CD14-positive monocyte (primary cell): ENCODE measurements around the gene FNDC1. TPM values are rescaled to one million over a fixed set of nuclear protein-coding genes. Genes with fewer than 3 reads are reported as not detected.

ENCODE experiments used
- DNase-seq, 3 donors: peaks; one replicate each; pipeline ENCODE4 v3.0.0-alpha.2; 2011 to 2022
- H2AFZ ChIP-seq: 2 replicates; pipeline ENCODE4 v1.6.0; 2012; ENCODE audit warnings: mild to moderate bottlenecking, low read depth, low read length, inconsistent platforms; ENCODE audit not compliant: insufficient read depth, poor library complexity, severe bottlenecking
- H3K27ac ChIP-seq, 2 donors: 1 replicate in 1 of 2; 2 replicates in 1 of 2; pipeline ENCODE4 v1.5.1; 2012 to 2013; ENCODE audit warnings: low read length in 2 of 2, control low read depth in 1 of 2, inconsistent platforms in 1 of 2, low read depth in 1 of 2, mild to moderate bottlenecking in 1 of 2
- H3K27me3 ChIP-seq, 2 donors: one replicate each; pipeline versions ENCODE4 v1.6.0 to v1.6.1; 2011 to 2013; ENCODE audit warnings: low read length in 2 of 2; ENCODE audit not compliant: control insufficient read depth in 2 of 2, insufficient read depth in 2 of 2
- H3K36me3 ChIP-seq, 2 donors: replicated peaks in 1 of 2; 1 replicate in 1 of 2; 2 replicates in 1 of 2; pipeline versions ENCODE4 v1.5.1 to v1.6.1; 2012 to 2013; ENCODE audit warnings: low read length in 2 of 2, control low read depth in 1 of 2, inconsistent platforms in 1 of 2, mild to moderate bottlenecking in 1 of 2; ENCODE audit not compliant: insufficient read depth in 2 of 2, control insufficient read depth in 1 of 2
- H3K4me1 ChIP-seq, 2 donors: 1 replicate in 1 of 2; 2 replicates in 1 of 2; pipeline versions ENCODE4 v1.5.1 to v1.6.1; 2012 to 2013; ENCODE audit warnings: low read length in 2 of 2, control low read depth in 1 of 2, inconsistent platforms in 1 of 2, mild to moderate bottlenecking in 1 of 2, moderate library complexity in 1 of 2; ENCODE audit not compliant: insufficient read depth in 2 of 2, control insufficient read depth in 1 of 2
- H3K4me2 ChIP-seq: replicated peaks from 2 replicates; pipeline ENCODE3; 2012; ENCODE audit warnings: low read length, moderate library complexity, mild to moderate bottlenecking; ENCODE audit not compliant: poor library complexity, severe bottlenecking; ENCODE audit errors: extremely low read depth
- H3K4me3 ChIP-seq, 3 experiments: fragments of 200-600 bp in 1 of 3; sonication (generic) in 1 of 3; replicated peaks in 1 of 3; 1 replicate in 2 of 3; 2 replicates in 1 of 3; pipeline ENCODE4 v1.5.1; 2011 to 2013; ENCODE audit warnings: low read length in 3 of 3, mild to moderate bottlenecking in 3 of 3, control low read depth in 2 of 3, low read depth in 2 of 3, inconsistent platforms in 1 of 3, moderate library complexity in 1 of 3
- H3K79me2 ChIP-seq: 2 replicates; pipeline ENCODE4 v1.6.0; 2012; ENCODE audit warnings: mild to moderate bottlenecking, control low read depth, inconsistent platforms, low read length, moderate library complexity; ENCODE audit not compliant: insufficient read depth
- H3K9ac ChIP-seq: 2 replicates; pipeline ENCODE4 v1.6.0; 2017; ENCODE audit warnings: low read length, mild to moderate bottlenecking; ENCODE audit not compliant: insufficient read depth, poor library complexity, severe bottlenecking
- H3K9me3 ChIP-seq, 2 donors: replicated peaks in 1 of 2; 1 replicate in 1 of 2; 2 replicates in 1 of 2; pipeline versions ENCODE4 v1.5.1 to v1.6.1; 2012 to 2013; ENCODE audit warnings: low read length in 2 of 2, control low read depth in 1 of 2; ENCODE audit not compliant: control insufficient read depth in 1 of 2, insufficient read depth in 1 of 2
- H4K20me1 ChIP-seq: 2 replicates; pipeline ENCODE4 v1.6.0; 2012; ENCODE audit warnings: mild to moderate bottlenecking, low read length, control low read depth, moderate library complexity; ENCODE audit not compliant: insufficient read depth
- H3K27ac Mint-ChIP-seq, 7 donors: one replicate each; pipeline ENCODE4 v1.8.0; 2020; ENCODE audit warnings: mild to moderate bottlenecking in 7 of 7, mixed read lengths in 7 of 7, moderate library complexity in 6 of 7, inconsistent platforms in 2 of 7
- H3K27me3 Mint-ChIP-seq, 3 donors: one replicate each; pipeline ENCODE4 v1.8.0; 2021 to 2022; ENCODE audit warnings: low read depth in 3 of 3, mild to moderate bottlenecking in 3 of 3, mixed read lengths in 3 of 3, moderate library complexity in 3 of 3, inconsistent platforms in 1 of 3
- H3K36me3 Mint-ChIP-seq, 2 donors: one replicate each; pipeline ENCODE4 v1.8.0; 2020; ENCODE audit warnings: mixed read lengths in 2 of 2, inconsistent platforms in 1 of 2, mild to moderate bottlenecking in 1 of 2
- H3K4me1 Mint-ChIP-seq: one replicate; pipeline ENCODE4 v1.8.0; 2020; ENCODE audit warnings: mild to moderate bottlenecking, mixed read lengths
- H3K4me3 Mint-ChIP-seq, 2 donors: one replicate each; pipeline ENCODE4 v1.8.0; 2020; ENCODE audit warnings: mild to moderate bottlenecking in 2 of 2, mixed read lengths in 2 of 2, moderate library complexity in 1 of 2
- H3K9me3 Mint-ChIP-seq, 7 donors: one replicate each; pipeline ENCODE4 v1.8.0; 2020 to 2022; ENCODE audit warnings: mixed read lengths in 7 of 7, mild to moderate bottlenecking in 6 of 7, moderate library complexity in 6 of 7, inconsistent platforms in 2 of 7
- CTCF ChIP-seq: fragments of 200-600 bp; IDR thresholded peaks from one replicate; pipeline ENCODE4 v1.8.0; 2022; ENCODE audit warnings: antibody characterized with exemption, mild to moderate bottlenecking
- whole genome bisulfite sequencing: methylation state at CpG from one replicate; pipeline ENCODE4 v1.1.5; 2013; ENCODE audit warnings: missing lambda C conversion rate; ENCODE audit not compliant: insufficient coverage; 5-methylcytosine and 5-hydroxymethylcytosine counted together
- intact Hi-C, 2 donors: fragments of 100-400 bp; cut with micrococcal nuclease; formaldehyde crosslinking; loops; one replicate each; pipeline versions ENCODE4 v1.15.0 to v1.15.1; 2023
- polyA plus RNA-seq, 3 donors: library from polyadenylated mRNA; depleted of rRNA in 1 of 3; unstranded in 2 of 3; stranded (reverse) in 1 of 3; fragments of 300-500 nt in 2 of 3; fragments of >200 nt in 1 of 3; fragmentation: Illumina TruSeq in 2 of 3; gene quantifications; 1 replicate in 2 of 3; 2 replicates in 1 of 3; pipeline ENCODE4 v1.2.3, GENCODE V29; 2012 to 2021

FNDC1 gene
- polyA plus RNA-seq, 3 donors: not detected

- Mint-ChIP-seq H3K4me3 (peak overlapping the region in 1 of 2 donors; percentile 67), H3K27ac (peak overlapping the region in 1 of 7 donors; percentile 17), H3K27me3 (peaks cover 39 to 52% (median 41%) of the 10 kb centered on the region in 3 donors), H3K4me1 (no peaks in the 10 kb centered on the region), H3K36me3 (no peaks in the 10 kb centered on the region), H3K9me3 (peaks cover 0 to 7% (median 2%) of the 10 kb centered on the region in 7 donors)
- intact Hi-C loops: no loop called here
- H3K4me3 ChIP-seq: no peak overlapping the region
- WGBS: 98% methylated on average over 21 of the region's 23 CpGs
- no peak overlapping the region for H3K27ac ChIP-seq
- no peaks in the 10 kb centered on the region for H3K4me1 ChIP-seq
- no peak overlapping the region for H3K9ac ChIP-seq
- H3K9me3 ChIP-seq: no peaks in the 10 kb centered on the region
- DNase-seq: no peak
- H3K36me3 ChIP-seq: no peaks in the 10 kb centered on the region
- TF ChIP-seq CTCF: no peak
- H2AFZ ChIP-seq: no peak overlapping the region
- no peaks in the 10 kb centered on the region for H3K79me2 ChIP-seq
- H3K27me3 ChIP-seq: peaks cover 24 to 45% of the 10 kb centered on the region in 2 donors
- no peaks in the 10 kb centered on the region for H4K20me1 ChIP-seq
- H3K4me2 ChIP-seq: no peak overlapping the region
Observed at GRCh38 chr6:159232751-159233150, 63.6 kb downstream of the FNDC1 start.

- Histone ChIP-seq H3K79me2 (no peaks in the 10 kb centered on the region), H2AFZ (no peak overlapping the region), H3K9ac (no peak overlapping the region), H3K4me2 (no peak overlapping the region), H4K20me1 (no peaks in the 10 kb centered on the region), H3K36me3 (no peaks in the 10 kb centered on the region), H3K4me3 (no peak overlapping the region), H3K27ac (no peak overlapping the region), H3K27me3 (peaks cover 24 to 42% of the 10 kb centered on the region in 2 donors), H3K9me3 (no peaks in the 10 kb centered on the region), H3K4me1 (no peaks in the 10 kb centered on the region)
- Mint-ChIP-seq H3K27me3 (peaks cover 39 to 53% (median 40%) of the 10 kb centered on the region in 3 donors), H3K36me3 (no peaks in the 10 kb centered on the region), H3K4me1 (no peaks in the 10 kb centered on the region), H3K9me3 (peaks cover 0 to 7% (median 2%) of the 10 kb centered on the region in 7 donors), H3K4me3 (peak overlapping the region in 1 of 2 donors; percentile 67), H3K27ac (no peak overlapping the region)
- WGBS: 18% methylated on average over 59 of the region's 66 CpGs
- intact Hi-C loops: no loop called here
- TF ChIP-seq CTCF: no peak
- no peak for DNase-seq
Observed at GRCh38 chr6:159233365-159234101, 64.3 kb downstream of the FNDC1 start.
